ENCODE results near the gene TENM4.

DNA sequence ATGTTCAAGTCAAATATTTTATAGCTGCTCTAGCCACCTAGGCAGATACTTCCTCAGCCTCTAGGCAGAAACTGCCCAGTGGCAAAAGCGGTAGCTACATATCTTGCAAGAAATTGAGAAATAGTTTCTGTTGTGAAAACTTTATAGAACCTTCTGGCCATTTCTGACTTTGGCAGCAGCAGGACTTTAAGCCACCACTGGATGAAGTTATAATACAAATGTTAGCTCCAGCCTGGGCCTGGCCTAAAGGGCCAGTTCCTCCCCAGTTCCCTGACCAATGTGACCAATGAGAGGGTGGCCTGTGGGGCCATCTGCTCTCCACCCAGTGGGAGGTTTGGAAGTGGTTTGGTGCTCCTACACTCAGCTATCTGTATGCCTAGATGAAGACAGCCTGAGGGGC lies 612.2 kb downstream of the TENM4 start:
- TF ChIP-seq, protein P1, sequence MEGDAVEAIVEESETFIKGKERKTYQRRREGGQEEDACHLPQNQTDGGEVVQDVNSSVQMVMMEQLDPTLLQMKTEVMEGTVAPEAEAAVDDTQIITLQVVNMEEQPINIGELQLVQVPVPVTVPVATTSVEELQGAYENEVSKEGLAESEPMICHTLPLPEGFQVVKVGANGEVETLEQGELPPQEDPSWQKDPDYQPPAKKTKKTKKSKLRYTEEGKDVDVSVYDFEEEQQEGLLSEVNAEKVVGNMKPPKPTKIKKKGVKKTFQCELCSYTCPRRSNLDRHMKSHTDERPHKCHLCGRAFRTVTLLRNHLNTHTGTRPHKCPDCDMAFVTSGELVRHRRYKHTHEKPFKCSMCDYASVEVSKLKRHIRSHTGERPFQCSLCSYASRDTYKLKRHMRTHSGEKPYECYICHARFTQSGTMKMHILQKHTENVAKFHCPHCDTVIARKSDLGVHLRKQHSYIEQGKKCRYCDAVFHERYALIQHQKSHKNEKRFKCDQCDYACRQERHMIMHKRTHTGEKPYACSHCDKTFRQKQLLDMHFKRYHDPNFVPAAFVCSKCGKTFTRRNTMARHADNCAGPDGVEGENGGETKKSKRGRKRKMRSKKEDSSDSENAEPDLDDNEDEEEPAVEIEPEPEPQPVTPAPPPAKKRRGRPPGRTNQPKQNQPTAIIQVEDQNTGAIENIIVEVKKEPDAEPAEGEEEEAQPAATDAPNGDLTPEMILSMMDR (IDR thresholded peaks at IDR 0.05), result no peak
- no peak for TF ChIP-seq EZH2 (IDR thresholded peaks at IDR 0.05)

Data from neural progenitor cell (in vitro differentiated cells).